Ovary (tissue), 9 donors: ENCODE measurements around the gene TGM1. TPM values are rescaled to one million over a fixed set of nuclear protein-coding genes. Genes with fewer than 3 reads are reported as not detected.

Experiments
- DNase-seq, 5 donors: peaks; one replicate each; pipeline ENCODE4 v3.0.0-alpha.2; 2019 to 2020
- H3K27ac ChIP-seq, 2 donors: fragments of 200-600 bp; one replicate each; pipeline versions ENCODE4 v1.5.1 to v1.8.0; 2019 to 2022
- H3K27me3 ChIP-seq: fragments of 200-600 bp; one replicate; pipeline ENCODE4 v1.8.0; 2022
- H3K36me3 ChIP-seq: fragments of 200-600 bp; sonication (generic); one replicate; pipeline ENCODE4 v1.5.1; 2019
- H3K4me1 ChIP-seq: one replicate; pipeline ENCODE4 v1.8.1; 2013; ENCODE audit warnings: mild to moderate bottlenecking, moderate library complexity; ENCODE audit not compliant: insufficient read depth
- H3K4me3 ChIP-seq: fragments of 200-600 bp; sonication (generic); one replicate; pipeline ENCODE4 v1.5.1; 2017
- H3K9me3 ChIP-seq, 2 donors: fragments of 200-600 bp in 1 of 2; sonication (generic) in 1 of 2; one replicate each; pipeline versions ENCODE4 v1.5.1 to v1.8.1; 2013 to 2019; ENCODE audit warnings: mild to moderate bottlenecking in 1 of 2, moderate library complexity in 1 of 2
- CTCF ChIP-seq, 3 donors: fragments of 450-650 bp in 2 of 3; fragments of 200-600 bp in 1 of 3; IDR thresholded peaks; one replicate each; pipeline versions ENCODE4 v1.5.1 to v1.8.0; 2016 to 2022; ENCODE audit warnings: antibody characterized with exemption in 3 of 3, mild to moderate bottlenecking in 1 of 3
- EP300 ChIP-seq: sonication (generic); formaldehyde crosslinking; IDR thresholded peaks from one replicate; pipeline ENCODE4 v1.6.1; 2017; ENCODE audit warnings: antibody characterized with exemption
- POLR2A ChIP-seq: fragments of 450-650 bp; IDR thresholded peaks from one replicate; pipeline ENCODE4 v1.6.1; 2017; ENCODE audit warnings: antibody characterized with exemption, mild to moderate bottlenecking, moderate library complexity
- WGBS, 3 donors: extraction: QIAGEN DNeasy Blood & Tissue Kit in 1 of 3; methylation state at CpG; one replicate each; pipeline versions ENCODE4 v1.1.5 to v1.1.7; 2013 to 2017; 5-methylcytosine and 5-hydroxymethylcytosine counted together
- intact Hi-C, 4 donors: fragments of 100-400 bp; cut with DNase I; formaldehyde crosslinking; loops; one replicate each; pipeline versions ENCODE4 v1.11.0 to v1.15.1; 2022 to 2023
- polyA plus RNA-seq, 2 donors: library from polyadenylated mRNA; stranded (reverse); fragments of 200-250 nt in 1 of 2; fragments of 350-450 nt in 1 of 2; fragmentation: Illumina TruSeq in 1 of 2; extraction: RNeasy Lipid Tissue Mini Kit (QIAGEN cat#74804) in 1 of 2; gene quantifications; one replicate each; pipeline ENCODE4 v1.2.3, GENCODE V29; 2013 to 2014
- total RNA-seq, 7 donors: library from RNA; depleted of rRNA in 2 of 7; stranded (reverse); fragments of >200 nt in 2 of 7; fragmentation: NEBNext Ultra II Directional in 3 of 7; extraction: Animal tissue kit (Norgen Biotek cat#: 25700) in 3 of 7; gene quantifications; one replicate each; pipeline versions ENCODE4 v1.1.0 to v1.2.4, GENCODE V29; 2016 to 2023
- donor health status: DM: no; HTN: no; CAD: no; lungs with moderate emphysema.
- donor health status: DM: no; HTN: no; CAD: no.
- donor health status: Bipolar disorder and iron deficiency.
- donor health status: DM: yes; HTN: yes; CAD: no.
- donor health status: DM: no; HTN: no; CAD: no.
- donor health status: DM: yes; HTN: yes; CAD: no.

TGM1 gene
- total and polyA plus RNA-seq, 9 donors, result 1.1 to 152 (median 4.2) TPM

GRCh38 chr14:24282736-24283135, 19.8 kb upstream of the TGM1 start:
- no peak for TF ChIP-seq CTCF (IDR thresholded peaks at IDR 0.05)
- TF ChIP-seq EP300, result no peak
- TF ChIP-seq POLR2A, result no peak
- H3K4me3 ChIP-seq, result no peak overlapping the region
- 51 to 75% (median 56%) methylated on average over 3 of the region's 3 CpGs for WGBS, 3 donors
- no peak overlapping the region for H3K27ac ChIP-seq
- H3K9me3 ChIP-seq, result no peaks in the 10 kb centered on the region
- no peaks in the 10 kb centered on the region for H3K27me3 ChIP-seq
- H3K36me3 ChIP-seq, result no peaks in the 10 kb centered on the region
- no peaks in the 10 kb centered on the region for H3K4me1 ChIP-seq
- no peak for DNase-seq
- intact Hi-C loops, result no loop called here

- H3K4me1 ChIP-seq, result no peaks in the 10 kb centered on the region
- H3K36me3 ChIP-seq, result no peaks in the 10 kb centered on the region
- no peak overlapping the region for H3K4me3 ChIP-seq
- H3K27me3 ChIP-seq, result no peaks in the 10 kb centered on the region
- intact Hi-C loops, result no loop called here
- no peaks in the 10 kb centered on the region for H3K9me3 ChIP-seq
- DNase-seq, result no peak
- H3K27ac ChIP-seq, result no peak overlapping the region
- TF ChIP-seq CTCF (IDR thresholded peaks at IDR 0.05) (no peak), EP300 (no peak), POLR2A (no peak)
- WGBS, 3 donors, result 88 to 93% (median 90%) methylated on average over 7 of the region's 7 CpGs
Observed at GRCh38 chr14:24281636-24282035, 18.7 kb upstream of the TGM1 start.

- Histone ChIP-seq H3K36me3 (no peaks in the 10 kb centered on the region), H3K9me3 (no peaks in the 10 kb centered on the region), H3K4me1 (no peaks in the 10 kb centered on the region), H3K27me3 (no peaks in the 10 kb centered on the region), H3K27ac (no peak overlapping the region), H3K4me3 (no peak overlapping the region)
- intact Hi-C loops, result no loop called here
- TF ChIP-seq CTCF (IDR thresholded peaks at IDR 0.05) (no peak), EP300 (no peak), POLR2A (no peak)
- DNase-seq, result no peak
- WGBS, 3 donors, result 84 to 90% (median 88%) methylated on average over 6 of the region's 6 CpGs
Observed at GRCh38 chr14:24280797-24281460, 18.0 kb upstream of the TGM1 start.

- intact Hi-C loops, result no loop called here
- H3K27ac ChIP-seq, result no peak overlapping the region
- H3K27me3 ChIP-seq, result no peaks in the 10 kb centered on the region
- no peaks in the 10 kb centered on the region for H3K4me1 ChIP-seq
- TF ChIP-seq CTCF (IDR thresholded peaks at IDR 0.05), result no peak
- TF ChIP-seq POLR2A, result no peak
- no peak for TF ChIP-seq EP300
- DNase-seq, result no peak
- WGBS, 3 donors, result 79 to 85% (median 84%) methylated on average over 11 of the region's 11 CpGs
- no peaks in the 10 kb centered on the region for H3K36me3 ChIP-seq
- H3K9me3 ChIP-seq, result no peaks in the 10 kb centered on the region
- no peak overlapping the region for H3K4me3 ChIP-seq
Observed at GRCh38 chr14:24279301-24280186, 16.6 kb upstream of the TGM1 start.
